ENCODE results near the gene PDIA4.
A peak's percentile ranks its signal among the peaks of the same experiment; 100 is the strongest.
"Not testable (repeated sequence)": the region's sequence is repeated elsewhere in the genome, so short reads cannot be mapped to it uniquely, and the experiment has no call there.

The PDIA4 gene

DNA sequence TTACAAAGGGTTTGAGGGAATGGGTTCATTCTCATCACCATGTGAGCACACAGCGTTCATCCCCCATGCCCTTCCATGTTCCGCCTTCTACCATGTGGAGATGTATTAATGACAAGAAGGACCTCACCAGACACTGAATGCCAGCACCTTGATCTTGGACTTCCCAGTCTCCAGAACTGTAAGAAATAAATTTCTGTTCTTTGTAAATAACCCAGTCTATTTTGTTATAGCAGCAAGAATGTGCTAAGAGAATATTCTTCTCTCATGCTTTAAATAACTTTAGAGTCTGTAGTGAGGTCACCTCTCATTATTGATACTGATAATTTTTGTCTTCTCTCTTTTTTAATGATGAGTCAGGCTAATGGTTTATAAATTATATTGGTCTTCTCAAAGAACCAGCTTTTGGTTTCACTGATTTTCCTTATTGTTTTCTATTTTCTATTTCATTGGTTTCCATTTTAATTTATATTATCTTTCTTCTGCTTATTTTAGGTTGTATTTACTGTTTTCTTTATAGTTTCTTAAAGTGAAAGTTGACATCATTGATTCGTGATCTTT is 3.1 kb upstream of the PDIA4 start:
- Histone ChIP-seq H3K9ac (ENCODE audit: low read length) (no peak overlapping the region), H3K27me3 (ENCODE audit: control insufficient read depth, insufficient read depth, low read length) (no peaks in the 10 kb centered on the region), H3K4me1 (ENCODE audit: control insufficient read depth, insufficient read depth, low read length) (peaks cover 10% of the 10 kb centered on the region; the same call in 1 of the 2 replicates), H3K36me3 (ENCODE audit: control insufficient read depth, insufficient read depth, low read length) (no peaks in the 10 kb centered on the region), H3K9me3 (ENCODE audit: control insufficient read depth, insufficient read depth, low read depth, low read length) (0 out of 2 replicates have a peak, but pooled peaks cover 3% of the 10 kb centered on the region), H3K4me3 (ENCODE audit: low read depth, low read length) (no peak overlapping the region), H3K27ac (ENCODE audit: low read depth, low read length) (no peak overlapping the region)

DNA sequence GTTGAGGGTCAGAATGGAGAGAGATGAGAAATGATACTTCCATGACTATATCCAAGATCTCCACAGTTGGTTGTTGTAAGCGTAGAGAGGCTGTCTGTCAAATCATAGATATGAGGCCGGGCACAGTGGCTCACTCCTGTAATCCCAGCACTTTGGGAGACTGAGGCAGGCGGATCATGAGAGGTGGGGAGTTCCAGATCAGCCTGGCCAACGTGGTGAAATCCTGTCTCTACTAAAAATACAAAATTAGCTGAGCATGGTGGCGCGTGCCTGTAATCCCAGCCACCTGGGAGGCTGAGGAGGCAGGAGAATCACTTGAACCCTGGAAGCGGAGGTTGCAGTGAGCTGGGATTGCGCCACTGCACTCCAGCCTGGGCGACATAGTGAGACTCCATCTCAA is 2.1 kb upstream of the PDIA4 start:
- not testable (repeated sequence) for H3K36me3 ChIP-seq (ENCODE audit: control insufficient read depth, insufficient read depth, low read length); H3K27ac ChIP-seq (ENCODE audit: low read depth, low read length); H3K4me3 ChIP-seq (ENCODE audit: low read depth, low read length); H3K9ac ChIP-seq (ENCODE audit: low read length); H3K27me3 ChIP-seq (ENCODE audit: control insufficient read depth, insufficient read depth, low read length); H3K9me3 ChIP-seq (ENCODE audit: control insufficient read depth, insufficient read depth, low read depth, low read length)
- peaks cover 14% of the 10 kb centered on the region; the same call in 1 of the 2 replicates for H3K4me1 ChIP-seq (ENCODE audit: control insufficient read depth, insufficient read depth, low read length)

DNA sequence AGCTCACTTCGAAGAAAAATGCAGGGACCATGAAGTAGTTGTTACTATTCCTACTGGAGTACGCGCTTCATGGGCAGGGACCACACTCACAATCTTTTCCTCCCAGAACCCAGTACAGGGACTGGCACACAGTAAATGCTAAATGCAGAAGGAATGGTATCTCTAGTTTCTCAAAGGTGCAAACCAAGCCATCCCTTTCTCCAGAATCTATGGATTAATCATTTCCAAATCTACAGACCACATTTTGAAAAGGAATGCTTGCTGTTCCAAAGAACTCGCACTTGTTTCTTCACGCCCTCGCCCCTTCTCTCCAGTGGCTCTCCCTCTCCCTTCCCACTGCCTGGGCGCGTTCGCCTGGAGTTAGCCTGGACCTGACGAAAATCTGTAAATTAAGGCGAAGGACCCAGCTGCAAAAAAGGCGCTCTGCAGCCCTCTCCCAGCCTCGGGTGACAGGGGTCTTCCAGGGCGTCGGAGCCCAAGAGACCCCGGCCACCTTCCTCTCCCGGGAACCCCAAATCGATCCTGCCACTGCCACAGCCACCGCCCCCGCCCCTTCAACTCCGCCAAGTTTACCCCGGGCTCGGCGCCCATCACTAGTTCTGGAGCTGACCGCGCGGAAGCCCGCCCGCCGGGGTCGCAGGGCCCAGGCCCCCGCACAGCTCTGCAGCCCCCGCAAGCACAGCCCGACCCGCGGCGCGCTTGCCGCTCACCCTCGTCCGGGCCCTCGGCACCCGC is 527 bp downstream of the PDIA4 start:
- H3K36me3 ChIP-seq (ENCODE audit: control insufficient read depth, insufficient read depth, low read length): 0 out of 2 replicates have a peak, but pooled peaks cover 12% of the 10 kb centered on the region
- no peaks in the 10 kb centered on the region for H3K9me3 ChIP-seq (ENCODE audit: control insufficient read depth, insufficient read depth, low read depth, low read length)
- H3K9ac ChIP-seq (ENCODE audit: low read length): peak overlapping the region; percentile 97
- peak overlapping the region; percentile 92 for H3K27ac ChIP-seq (ENCODE audit: low read depth, low read length)
- H3K27me3 ChIP-seq (ENCODE audit: control insufficient read depth, insufficient read depth, low read length): no peaks in the 10 kb centered on the region
- peaks cover 34% of the 10 kb centered on the region for H3K4me1 ChIP-seq (ENCODE audit: control insufficient read depth, insufficient read depth, low read length)
- peak overlapping the region; percentile 71 for H3K4me3 ChIP-seq (ENCODE audit: low read depth, low read length)

DNA sequence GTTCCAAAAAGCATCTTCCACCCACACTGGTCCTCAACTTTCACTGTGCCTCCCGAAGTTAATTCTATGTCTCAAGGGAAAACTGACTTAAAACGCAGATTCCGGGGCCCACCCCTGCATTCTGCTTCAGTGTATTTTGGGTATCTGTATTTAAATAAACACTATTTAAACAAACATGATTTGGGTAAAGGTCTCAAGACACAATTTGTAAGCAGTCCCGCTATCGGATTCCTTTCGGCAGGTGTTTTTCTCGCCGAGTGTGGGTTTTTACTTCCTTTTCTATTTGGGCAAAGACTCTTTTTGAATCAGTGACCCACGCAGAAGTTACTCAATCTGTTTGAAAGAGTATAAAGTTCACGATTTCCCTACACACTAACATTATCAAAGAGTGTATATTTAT is 1.2 kb downstream of the PDIA4 start:
- Histone ChIP-seq H3K27ac (ENCODE audit: low read depth, low read length) (no peak overlapping the region), H3K27me3 (ENCODE audit: control insufficient read depth, insufficient read depth, low read length) (no peaks in the 10 kb centered on the region), H3K9ac (ENCODE audit: low read length) (peak overlapping the region; percentile 97), H3K36me3 (ENCODE audit: control insufficient read depth, insufficient read depth, low read length) (0 out of 2 replicates have a peak, but pooled peaks cover 12% of the 10 kb centered on the region), H3K4me3 (ENCODE audit: low read depth, low read length) (peak overlapping the region; percentile 71), H3K4me1 (ENCODE audit: control insufficient read depth, insufficient read depth, low read length) (peaks cover 39% of the 10 kb centered on the region), H3K9me3 (ENCODE audit: control insufficient read depth, insufficient read depth, low read depth, low read length) (no peaks in the 10 kb centered on the region)

DNA sequence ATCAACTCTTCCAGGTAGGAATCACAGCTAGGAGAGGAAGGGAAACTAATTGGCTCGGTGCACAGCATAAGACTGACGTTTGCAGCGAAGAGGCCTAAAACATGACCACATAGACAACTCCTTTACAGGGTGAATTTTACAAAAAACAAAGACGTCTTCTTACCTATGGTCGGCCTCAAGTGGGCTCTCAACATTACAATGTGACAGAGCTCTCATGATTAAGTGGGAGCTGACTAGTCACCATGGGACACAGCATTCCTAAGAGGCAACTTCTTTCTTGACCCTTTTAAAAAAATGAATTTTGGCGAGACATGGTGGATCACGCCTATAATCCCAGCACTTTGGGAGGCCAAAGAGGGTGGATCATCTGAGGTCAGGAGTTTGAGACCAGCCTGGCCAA is 4.6 kb downstream of the PDIA4 start:
- Histone ChIP-seq H3K27ac (ENCODE audit: low read depth, low read length) (peak overlapping the region; percentile 59), H3K9me3 (ENCODE audit: control insufficient read depth, insufficient read depth, low read depth, low read length) (no peaks in the 10 kb centered on the region), H3K27me3 (ENCODE audit: control insufficient read depth, insufficient read depth, low read length) (no peaks in the 10 kb centered on the region), H3K4me1 (ENCODE audit: control insufficient read depth, insufficient read depth, low read length) (peaks cover 43% of the 10 kb centered on the region), H3K36me3 (ENCODE audit: control insufficient read depth, insufficient read depth, low read length) (peaks cover 35% of the 10 kb centered on the region), H3K4me3 (ENCODE audit: low read depth, low read length) (no peak overlapping the region), H3K9ac (ENCODE audit: low read length) (no peak overlapping the region)

DNA sequence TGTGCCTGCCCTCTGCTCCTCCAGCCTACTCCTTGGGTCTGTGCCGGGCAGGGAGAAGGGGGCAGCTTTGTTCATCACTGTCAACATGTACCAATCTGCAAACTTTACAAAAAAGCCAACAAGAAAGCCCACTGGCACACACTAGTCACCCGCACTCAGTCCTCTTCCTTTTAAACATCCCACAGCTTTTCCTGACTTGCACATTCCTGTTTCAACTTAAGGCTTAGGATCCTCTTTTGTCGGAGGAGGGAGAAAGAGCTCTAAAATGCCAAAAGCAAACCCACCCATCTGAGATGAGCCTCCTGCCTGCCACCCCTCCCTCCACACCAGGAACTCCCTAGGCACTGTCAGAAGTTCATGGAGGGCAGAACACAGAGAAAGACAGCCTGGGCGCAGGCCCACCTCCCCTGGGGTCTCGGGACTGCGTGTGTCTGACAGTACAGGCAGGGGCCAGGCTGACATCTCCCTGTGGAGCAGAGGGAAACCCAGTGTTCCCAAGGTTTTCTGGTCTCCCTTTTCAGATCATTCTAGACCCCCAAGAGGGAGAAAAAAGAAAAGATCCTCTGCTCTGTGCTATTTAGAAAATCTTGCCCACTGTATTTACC is 5.4 kb downstream of the PDIA4 start:
- H3K36me3 ChIP-seq (ENCODE audit: control insufficient read depth, insufficient read depth, low read length): peaks cover 41% of the 10 kb centered on the region
- H3K4me3 ChIP-seq (ENCODE audit: low read depth, low read length): no peak overlapping the region
- peak overlapping the region; percentile 59 for H3K27ac ChIP-seq (ENCODE audit: low read depth, low read length)
- H3K27me3 ChIP-seq (ENCODE audit: control insufficient read depth, insufficient read depth, low read length): no peaks in the 10 kb centered on the region
- peaks cover 43% of the 10 kb centered on the region for H3K4me1 ChIP-seq (ENCODE audit: control insufficient read depth, insufficient read depth, low read length)
- H3K9me3 ChIP-seq (ENCODE audit: control insufficient read depth, insufficient read depth, low read depth, low read length): no peaks in the 10 kb centered on the region
- peak overlapping the region; percentile 14 for H3K9ac ChIP-seq (ENCODE audit: low read length)

DNA sequence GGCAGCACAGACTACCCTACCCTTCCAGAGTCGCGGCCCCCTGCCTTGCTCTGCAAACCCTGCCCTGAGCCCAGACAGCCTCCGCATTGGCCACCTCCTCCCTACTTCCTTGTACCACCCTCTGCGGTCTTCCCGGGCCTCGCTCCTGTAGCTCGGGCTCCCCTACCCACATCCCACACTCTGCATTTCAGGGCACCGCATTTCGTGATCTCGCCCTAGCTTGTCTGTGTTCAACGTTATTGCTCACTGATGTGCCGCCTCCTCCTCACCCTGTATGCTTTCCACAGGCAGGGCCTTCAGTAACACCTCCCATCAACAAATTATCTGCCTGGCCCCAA is 6.6 kb downstream of the PDIA4 start:
- no peak overlapping the region for H3K27ac ChIP-seq (ENCODE audit: low read depth, low read length)
- H3K9me3 ChIP-seq (ENCODE audit: control insufficient read depth, insufficient read depth, low read depth, low read length): no peaks in the 10 kb centered on the region
- no peak overlapping the region for H3K4me3 ChIP-seq (ENCODE audit: low read depth, low read length)
- no peaks in the 10 kb centered on the region for H3K27me3 ChIP-seq (ENCODE audit: control insufficient read depth, insufficient read depth, low read length)
- peaks cover 50% of the 10 kb centered on the region for H3K36me3 ChIP-seq (ENCODE audit: control insufficient read depth, insufficient read depth, low read length)
- H3K4me1 ChIP-seq (ENCODE audit: control insufficient read depth, insufficient read depth, low read length): peaks cover 36% of the 10 kb centered on the region
- H3K9ac ChIP-seq (ENCODE audit: low read length): no peak overlapping the region

DNA sequence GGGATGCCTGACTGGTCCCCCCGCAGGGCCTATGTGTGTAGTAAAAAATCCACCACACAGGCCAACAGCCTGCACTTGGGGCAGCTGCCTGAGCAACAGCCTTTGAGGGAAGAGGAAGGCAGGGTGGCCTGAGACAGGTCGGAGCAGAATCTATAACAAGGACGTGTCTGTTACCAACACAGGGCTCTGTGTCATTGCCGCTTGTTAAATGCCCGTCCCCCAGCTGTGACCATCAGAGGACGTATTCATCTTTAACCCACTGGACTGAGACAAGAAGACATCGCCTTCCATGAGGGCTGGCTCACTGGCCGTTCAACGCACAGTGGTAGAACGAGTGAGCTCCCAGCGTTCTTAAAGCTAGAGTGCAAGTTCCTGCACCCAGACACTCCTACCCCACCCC is 7.8 kb downstream of the PDIA4 start:
- H3K27me3 ChIP-seq (ENCODE audit: control insufficient read depth, insufficient read depth, low read length): no peaks in the 10 kb centered on the region
- H3K27ac ChIP-seq (ENCODE audit: low read depth, low read length): no peak overlapping the region
- no peak overlapping the region for H3K9ac ChIP-seq (ENCODE audit: low read length)
- H3K9me3 ChIP-seq (ENCODE audit: control insufficient read depth, insufficient read depth, low read depth, low read length): no peaks in the 10 kb centered on the region
- no peak overlapping the region for H3K4me3 ChIP-seq (ENCODE audit: low read depth, low read length)
- peaks cover 30% of the 10 kb centered on the region for H3K4me1 ChIP-seq (ENCODE audit: control insufficient read depth, insufficient read depth, low read length)
- H3K36me3 ChIP-seq (ENCODE audit: control insufficient read depth, insufficient read depth, low read length): peaks cover 58% of the 10 kb centered on the region

DNA sequence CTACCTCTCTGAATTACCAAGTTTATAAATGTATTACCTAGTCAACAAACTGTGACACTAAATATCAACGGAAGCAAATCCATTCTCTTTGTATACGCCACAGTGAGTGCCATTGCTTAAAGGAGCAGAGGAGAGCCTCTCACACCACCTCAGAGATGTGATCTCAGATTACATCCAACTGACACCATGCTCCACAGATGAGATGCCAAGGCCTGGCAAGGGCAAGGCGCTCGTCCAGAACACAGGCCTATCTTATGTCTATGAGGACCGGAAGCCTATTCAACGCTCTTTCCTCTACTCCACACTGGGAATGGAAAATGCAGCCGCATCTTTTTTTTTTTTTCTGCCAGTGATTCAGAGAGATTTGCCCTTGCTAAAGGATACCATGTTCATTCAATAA is 11.4 kb downstream of the PDIA4 start:
- Histone ChIP-seq H3K4me1 (ENCODE audit: control insufficient read depth, insufficient read depth, low read length) (peaks cover 9% of the 10 kb centered on the region), H3K27me3 (ENCODE audit: control insufficient read depth, insufficient read depth, low read length) (no peaks in the 10 kb centered on the region), H3K36me3 (ENCODE audit: control insufficient read depth, insufficient read depth, low read length) (peaks cover 84% of the 10 kb centered on the region), H3K4me3 (ENCODE audit: low read depth, low read length) (no peak overlapping the region), H3K9ac (ENCODE audit: low read length) (no peak overlapping the region), H3K9me3 (ENCODE audit: control insufficient read depth, insufficient read depth, low read depth, low read length) (no peaks in the 10 kb centered on the region), H3K27ac (ENCODE audit: low read depth, low read length) (no peak overlapping the region)

DNA sequence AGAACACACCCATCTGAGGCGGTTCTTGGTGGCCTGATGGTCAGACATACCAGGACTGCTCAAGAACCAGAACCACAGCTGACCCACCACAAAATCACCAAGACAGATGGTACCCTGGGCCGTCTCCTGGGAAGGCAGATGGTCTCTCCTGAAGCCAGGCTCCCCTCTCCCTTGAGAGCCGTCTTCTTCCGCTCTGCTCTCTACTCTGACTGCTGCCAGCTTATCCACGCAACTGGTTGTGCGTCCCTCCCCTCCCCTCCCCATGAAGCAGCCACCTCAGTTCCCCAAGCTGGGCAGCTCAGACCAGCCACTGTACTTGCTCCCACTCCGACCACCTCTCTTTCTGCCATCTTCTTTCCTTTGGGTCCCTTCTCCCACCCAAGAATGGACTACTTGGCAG is 14.0 kb downstream of the PDIA4 start:
- Histone ChIP-seq H3K9me3 (ENCODE audit: control insufficient read depth, insufficient read depth, low read depth, low read length) (no peaks in the 10 kb centered on the region), H3K9ac (ENCODE audit: low read length) (no peak overlapping the region), H3K36me3 (ENCODE audit: control insufficient read depth, insufficient read depth, low read length) (peaks cover 93% of the 10 kb centered on the region), H3K4me1 (ENCODE audit: control insufficient read depth, insufficient read depth, low read length) (peaks cover 12% of the 10 kb centered on the region; the same call in 1 of the 2 replicates), H3K27ac (ENCODE audit: low read depth, low read length) (no peak overlapping the region), H3K27me3 (ENCODE audit: control insufficient read depth, insufficient read depth, low read length) (no peaks in the 10 kb centered on the region), H3K4me3 (ENCODE audit: low read depth, low read length) (no peak overlapping the region)

DNA sequence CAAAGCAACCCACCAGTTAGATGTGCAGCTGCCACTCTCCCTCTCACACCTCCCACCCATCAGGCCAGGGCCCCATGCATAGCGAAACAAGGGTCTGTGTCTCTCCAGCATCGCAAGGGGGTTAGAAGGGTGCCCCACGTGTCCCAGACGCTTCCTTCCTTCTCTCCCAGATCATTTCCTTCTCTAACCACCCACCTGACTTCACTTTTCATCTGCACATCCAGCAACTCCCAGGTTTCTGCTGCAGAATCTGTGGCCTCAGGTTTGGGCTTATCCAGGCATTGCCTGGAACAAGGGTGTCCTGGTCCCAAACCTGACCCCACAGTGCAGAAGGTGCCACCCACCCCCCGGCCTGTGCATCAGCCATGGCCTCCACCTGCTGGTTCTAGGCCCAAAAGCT is 14.4 kb downstream of the PDIA4 start:
- H3K27me3 ChIP-seq (ENCODE audit: control insufficient read depth, insufficient read depth, low read length): no peaks in the 10 kb centered on the region
- no peaks in the 10 kb centered on the region for H3K9me3 ChIP-seq (ENCODE audit: control insufficient read depth, insufficient read depth, low read depth, low read length)
- peaks cover 12% of the 10 kb centered on the region; the same call in 1 of the 2 replicates for H3K4me1 ChIP-seq (ENCODE audit: control insufficient read depth, insufficient read depth, low read length)
- H3K36me3 ChIP-seq (ENCODE audit: control insufficient read depth, insufficient read depth, low read length): peaks cover 91% of the 10 kb centered on the region
- H3K27ac ChIP-seq (ENCODE audit: low read depth, low read length): no peak overlapping the region
- H3K9ac ChIP-seq (ENCODE audit: low read length): no peak overlapping the region
- no peak overlapping the region for H3K4me3 ChIP-seq (ENCODE audit: low read depth, low read length)
